GM19455 (cell line): ENCODE measurements around the gene ITGA8.
"Not testable (repeated sequence)": the region's sequence is repeated elsewhere in the genome, so short reads cannot be mapped to it uniquely, and the experiment has no call there.

Experiments
- ATAC-seq: cut with Tn5 transposase; IDR thresholded peaks from one replicate; pipeline ENCODE4 v1.9.1; 2021; ENCODE audit not compliant: unreplicated experiment

Gene ITGA8

DNA sequence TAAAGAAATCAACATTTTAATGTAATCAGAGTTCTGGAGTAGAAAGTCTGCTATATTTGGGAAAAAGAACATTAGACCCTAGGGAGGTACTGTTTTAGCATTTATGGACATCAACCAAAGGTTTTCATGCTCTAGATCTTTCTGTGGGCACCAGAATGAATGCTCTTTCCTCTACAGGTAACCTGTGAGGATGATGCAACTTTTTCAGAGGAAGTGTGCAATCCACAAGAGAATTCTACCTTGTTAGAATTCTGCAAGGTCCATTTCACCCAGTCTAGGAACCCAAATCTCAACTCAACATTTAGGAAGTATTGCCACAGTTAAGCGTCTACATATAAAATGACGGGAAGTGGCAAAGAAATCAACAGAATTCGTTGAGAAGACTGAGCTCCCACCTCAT lies 208.8 kb downstream of the ITGA8 start:
- ATAC-seq, result no peak

GRCh38 chr10:15505329-15505728 lies 214.4 kb downstream of the ITGA8 start:
- no peak for ATAC-seq

GRCh38 chr10:15504101-15504840 lies 215.5 kb downstream of the ITGA8 start:
- ATAC-seq, result no peak

- ATAC-seq, result no peak
These were observed 224.7 kb downstream of the ITGA8 start for GRCh38 chr10:15494850-15495506.

DNA sequence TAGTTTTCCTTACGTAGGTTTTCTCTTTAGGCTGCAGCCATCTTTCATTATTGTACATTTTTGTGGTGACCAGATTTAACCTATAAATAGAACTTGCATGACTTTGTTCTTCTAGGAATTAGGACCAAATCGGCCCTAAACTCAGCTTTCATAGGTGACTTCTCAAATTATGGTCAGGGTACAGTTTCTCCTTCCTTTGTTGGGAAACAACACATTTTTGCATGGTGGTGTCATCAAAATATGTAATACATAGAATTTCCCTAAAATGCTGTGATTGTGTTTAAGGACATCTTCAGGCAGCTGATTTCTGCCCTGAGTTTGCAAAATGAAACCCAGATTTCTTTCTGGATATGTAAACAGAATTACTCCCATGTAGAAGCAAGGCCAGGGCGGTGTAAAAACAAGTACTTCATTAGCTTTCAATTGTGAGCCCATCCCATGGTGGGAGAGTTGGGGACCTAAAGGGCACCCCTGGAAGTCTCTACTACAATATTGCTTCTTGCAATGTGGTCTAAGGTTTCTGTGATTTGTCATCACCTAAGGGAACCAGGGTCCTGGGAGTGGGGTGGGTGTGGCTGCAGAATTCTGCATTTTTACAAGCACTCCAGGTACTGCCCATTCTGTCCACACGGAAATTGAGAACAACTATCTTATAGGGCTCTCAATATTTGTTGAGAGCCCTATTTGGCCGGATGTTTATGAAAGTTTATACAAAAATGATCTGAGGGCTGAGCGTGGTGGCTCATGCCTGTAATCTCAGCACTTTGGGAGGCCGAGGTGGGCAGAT lies 227.7 kb downstream of the ITGA8 start:
- no peak for ATAC-seq

DNA sequence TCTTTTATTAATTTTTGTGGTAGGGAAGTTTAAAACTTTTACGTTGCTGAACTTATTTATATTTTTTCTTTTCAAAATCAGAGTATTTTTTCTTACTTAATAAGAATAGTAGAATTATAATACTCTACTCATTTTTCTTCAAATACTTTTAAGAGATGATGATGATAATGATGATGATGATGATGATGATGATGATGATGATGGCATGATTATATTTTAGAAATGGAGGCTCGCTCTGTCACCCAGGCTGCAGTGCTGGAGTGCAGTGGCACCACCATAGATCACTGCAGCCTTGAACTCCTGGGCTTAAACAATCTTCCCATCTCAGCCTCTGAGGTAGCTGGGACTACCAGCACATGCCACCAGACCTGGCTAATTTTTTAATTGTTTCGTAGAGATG lies 230.3 kb downstream of the ITGA8 start:
- no peak for ATAC-seq

GRCh38 chr10:15487376-15487775 lies 232.3 kb downstream of the ITGA8 start:
- no peak for ATAC-seq

- ATAC-seq, result no peak
These were observed 233.3 kb downstream of the ITGA8 start for GRCh38 chr10:15486404-15486803.

DNA sequence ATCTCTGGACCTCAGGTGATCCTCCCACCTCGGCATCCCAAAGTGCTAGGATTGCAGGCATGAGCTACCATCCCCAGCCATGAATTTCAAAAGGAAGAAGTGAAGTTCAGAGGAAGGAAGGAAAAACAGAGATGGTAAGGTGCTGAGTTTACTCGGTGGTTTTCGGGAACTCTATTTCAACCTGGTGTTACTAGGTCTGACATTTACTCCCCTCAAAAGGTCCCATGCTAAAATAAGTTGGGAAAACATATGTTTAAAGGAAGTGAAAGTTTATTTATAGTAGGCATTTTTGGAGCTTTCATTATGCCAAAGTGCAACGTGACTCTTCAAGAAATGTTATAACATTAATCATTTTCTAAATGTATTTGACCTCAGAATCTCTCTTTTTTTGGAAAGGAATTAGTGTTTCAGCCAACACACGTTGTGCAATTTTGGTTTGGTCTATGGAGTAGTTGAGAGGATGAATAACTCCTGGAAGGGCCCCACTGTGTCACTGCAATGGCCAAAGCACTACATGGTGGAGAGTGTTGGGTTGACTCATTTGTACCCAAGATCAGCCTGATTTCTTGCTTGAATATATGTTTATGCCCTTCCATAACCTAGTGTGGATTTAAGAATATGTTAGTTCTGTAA lies 233.9 kb downstream of the ITGA8 start:
- no peak for ATAC-seq

DNA sequence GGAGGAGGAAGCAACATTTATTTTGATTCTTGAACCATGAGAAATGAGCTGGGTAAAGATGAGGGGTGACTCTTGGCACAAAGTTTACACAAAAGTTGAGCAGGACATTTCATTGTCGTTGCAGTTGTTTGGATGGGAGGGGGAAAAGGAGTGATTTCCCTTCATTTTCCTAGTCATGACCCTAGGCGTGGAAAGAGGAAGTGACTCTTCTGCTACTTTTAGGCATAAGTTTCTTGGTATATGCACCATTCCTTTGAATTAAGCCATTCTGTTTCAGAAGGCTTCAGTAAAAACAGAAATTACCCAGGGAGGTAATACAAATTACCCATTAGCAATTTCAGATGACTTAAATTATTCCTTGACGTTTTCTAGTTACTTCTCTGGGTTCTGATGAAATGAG lies 234.7 kb downstream of the ITGA8 start:
- no peak for ATAC-seq

- ATAC-seq, result no peak
These were observed 235.6 kb downstream of the ITGA8 start for GRCh38 chr10:15484128-15484527.

- ATAC-seq, result no peak
These were observed 236.3 kb downstream of the ITGA8 start for GRCh38 chr10:15483215-15484075.

DNA sequence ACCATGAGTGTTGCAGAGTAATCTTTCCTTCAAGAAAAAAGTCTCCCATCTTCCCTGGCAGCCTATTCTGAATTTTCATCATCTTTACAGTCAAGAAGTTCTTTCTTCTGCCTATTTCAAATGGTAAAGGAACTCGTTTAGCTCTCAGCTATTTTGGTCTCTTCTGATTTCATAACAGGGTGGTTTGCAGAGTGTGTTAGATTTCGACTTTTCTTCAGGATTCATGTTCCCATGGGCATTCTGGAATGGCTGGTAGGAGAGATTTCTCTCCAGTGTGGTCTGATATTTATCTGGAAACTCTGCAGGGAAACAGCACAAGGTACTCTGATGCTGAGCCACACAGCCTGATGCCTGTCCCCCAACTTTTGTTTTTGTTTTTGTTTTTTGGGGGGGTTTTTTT lies 237.6 kb downstream of the ITGA8 start:
- no peak for ATAC-seq

DNA sequence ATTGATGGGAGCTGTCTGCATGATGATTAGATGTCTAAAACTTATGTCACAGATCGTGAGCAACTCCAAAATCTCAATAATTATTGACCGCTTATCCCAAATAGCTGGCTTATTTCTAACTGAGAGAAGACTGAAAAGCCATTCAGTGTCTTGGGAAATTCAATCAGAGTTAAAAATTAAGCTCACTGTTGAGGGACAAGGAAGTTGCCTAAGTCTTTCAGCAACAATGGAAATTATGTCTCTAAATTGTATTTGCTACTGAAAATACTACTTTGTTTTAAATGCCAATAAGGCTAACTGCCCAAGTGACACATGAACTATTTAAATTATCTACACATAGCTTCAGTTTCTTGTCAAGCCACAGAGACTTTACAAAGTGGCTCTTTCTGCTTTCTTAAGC lies 240.8 kb downstream of the ITGA8 start:
- no peak for ATAC-seq

DNA sequence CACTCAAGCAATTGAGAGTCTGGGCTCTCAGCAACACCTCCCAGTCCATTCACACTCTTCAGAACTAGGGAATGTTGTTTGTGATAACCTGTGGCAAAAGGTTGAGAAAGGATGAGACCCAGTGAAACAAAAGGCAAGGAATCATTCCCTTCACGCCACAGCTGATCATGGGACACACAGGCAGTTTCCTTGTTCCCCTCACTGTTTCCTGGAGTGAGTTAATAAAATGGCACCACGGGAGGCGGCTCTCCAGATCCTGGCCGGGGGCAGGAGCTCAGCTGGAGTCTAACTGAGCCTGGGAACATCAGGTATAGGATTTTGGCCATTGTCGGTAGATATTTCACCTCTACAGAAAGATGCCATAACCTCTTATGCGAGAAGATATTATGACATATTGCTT lies 241.3 kb downstream of the ITGA8 start:
- no peak for ATAC-seq

GRCh38 chr10:15476337-15476736 lies 243.4 kb downstream of the ITGA8 start:
- ATAC-seq, result no peak

DNA sequence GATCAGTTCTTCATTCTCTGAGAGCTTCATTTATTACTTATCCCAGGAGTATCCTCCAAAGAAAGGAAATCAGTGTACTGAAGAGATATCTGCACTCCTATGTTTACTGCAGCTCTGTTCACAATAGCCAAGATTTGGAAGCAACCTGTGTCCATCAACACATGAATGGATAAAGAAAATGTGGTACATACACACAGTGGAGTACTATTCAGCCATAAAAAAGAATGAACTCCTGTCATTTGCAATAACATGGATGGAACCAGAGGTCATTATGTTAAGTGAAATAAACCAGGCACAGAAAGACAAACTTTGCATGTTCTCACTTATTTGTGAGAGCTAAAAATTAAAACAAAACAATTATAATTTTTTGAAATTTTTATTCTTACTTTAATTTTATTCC lies 244.3 kb downstream of the ITGA8 start:
- not testable (repeated sequence) for ATAC-seq

GRCh38 chr10:15474671-15475070 lies 245.1 kb downstream of the ITGA8 start:
- ATAC-seq, result no peak

DNA sequence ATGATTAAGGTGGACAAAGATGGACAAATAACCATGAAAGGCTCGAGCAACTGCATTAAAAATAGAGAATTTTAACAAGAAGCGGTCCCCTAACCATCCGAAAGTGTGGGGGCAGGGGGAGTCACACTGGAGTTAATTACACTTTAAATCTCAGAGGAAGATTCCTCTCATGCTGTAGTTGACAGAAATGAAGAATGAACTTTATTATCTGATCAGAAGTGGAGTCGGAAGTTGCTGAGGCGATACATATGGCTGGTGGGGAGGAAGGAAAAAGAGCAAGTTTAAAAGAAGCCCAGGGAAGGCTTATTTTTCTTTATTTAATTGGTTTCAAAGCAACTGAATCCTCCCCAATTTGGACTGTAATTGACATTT lies 246.3 kb downstream of the ITGA8 start:
- ATAC-seq, result no peak
